HPDE6-E6E7 (cell line): Measurements from ENCODE around the gene OR13G1.
"Not testable (repeated sequence)": the region's sequence is repeated elsewhere in the genome, so short reads cannot be mapped to it uniquely, and the experiment has no call there.

ENCODE experiments used
- DNase-seq: peaks from one replicate; pipeline ENCODE4 v3.0.0; 2011; ENCODE audit warnings: missing footprints; ENCODE audit errors: extremely low spot score

Gene OR13G1

GRCh38 chr1:247679639-247680038, at the start of gene OR13G1:
Gene OR13G1 (minus strand): TSS chr1:247679739. CDS start chr1:247673041, 6,698 bp downstream.
- DNase-seq, result no peak

- no peak for DNase-seq
Measured at GRCh38 chr1:247721222-247721621, 41.7 kb upstream of the OR13G1 start.

GRCh38 chr1:247716546-247716945, 37.0 kb upstream of the OR13G1 start, which contains the start of gene OR6F1:
Gene OR6F1 (minus strand): TSS chr1:247716646. CDS start chr1:247712755, 3,891 bp downstream.
- DNase-seq, result no peak

- DNase-seq, result no peak
Measured at GRCh38 chr1:247713753-247714152, 34.2 kb upstream of the OR13G1 start.

GRCh38 chr1:247710681-247711080, 31.1 kb upstream of the OR13G1 start:
- DNase-seq, result not testable (repeated sequence)

- DNase-seq, result no peak
Measured at GRCh38 chr1:247701338-247701737, 21.8 kb upstream of the OR13G1 start.

- peak; percentile 6 for DNase-seq
Measured at GRCh38 chr1:247681288-247681897, 1.9 kb upstream of the OR13G1 start.

- DNase-seq, result no peak
Measured at GRCh38 chr1:247680171-247680570, 632 bp upstream of the OR13G1 start.

GRCh38 chr1:247669225-247669624, 10.3 kb downstream of the OR13G1 start:
- DNase-seq, result no peak

- DNase-seq, result no peak
Measured at GRCh38 chr1:247656221-247656875, 23.2 kb downstream of the OR13G1 start.

- DNase-seq, result no peak
Measured at GRCh38 chr1:247653040-247653439, 26.5 kb downstream of the OR13G1 start.

- no peak for DNase-seq
Measured at GRCh38 chr1:247647864-247648263, 31.7 kb downstream of the OR13G1 start.

GRCh38 chr1:247646867-247647266, 32.7 kb downstream of the OR13G1 start:
- DNase-seq, result no peak

GRCh38 chr1:247642742-247643141, 36.8 kb downstream of the OR13G1 start:
- no peak for DNase-seq

GRCh38 chr1:247639381-247639981, 40.1 kb downstream of the OR13G1 start:
- DNase-seq, result no peak

GRCh38 chr1:247638781-247639180, 40.8 kb downstream of the OR13G1 start:
- DNase-seq, result no peak

GRCh38 chr1:247638011-247638410, 41.5 kb downstream of the OR13G1 start:
- no peak for DNase-seq

- DNase-seq, result no peak
Measured at GRCh38 chr1:247627951-247628350, 51.6 kb downstream of the OR13G1 start.
